ENCODE measurements around the gene THADA.

Gene THADA

DNA sequence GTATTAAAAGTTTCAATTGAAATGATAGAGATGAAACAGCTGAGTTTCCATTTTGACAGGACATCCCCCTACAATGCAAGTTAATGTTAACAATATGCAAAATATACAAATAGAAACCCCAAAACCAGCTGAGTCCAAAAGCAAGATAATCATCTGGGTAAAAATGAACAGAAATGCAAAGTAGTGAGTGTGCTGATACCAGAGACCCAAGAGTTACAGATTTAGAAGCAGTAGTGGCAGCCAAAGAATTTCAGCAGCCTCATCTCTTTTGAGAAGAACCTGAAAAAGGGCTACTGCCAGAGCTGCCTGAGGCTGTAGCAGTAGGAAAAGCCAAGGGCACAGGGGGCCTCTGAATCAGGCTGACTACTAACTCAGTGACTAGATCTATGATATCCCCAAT is 82.6 kb downstream of the THADA start:
- DNase-seq (ENCODE audit: low read depth, low spot score) = no peak

DNA sequence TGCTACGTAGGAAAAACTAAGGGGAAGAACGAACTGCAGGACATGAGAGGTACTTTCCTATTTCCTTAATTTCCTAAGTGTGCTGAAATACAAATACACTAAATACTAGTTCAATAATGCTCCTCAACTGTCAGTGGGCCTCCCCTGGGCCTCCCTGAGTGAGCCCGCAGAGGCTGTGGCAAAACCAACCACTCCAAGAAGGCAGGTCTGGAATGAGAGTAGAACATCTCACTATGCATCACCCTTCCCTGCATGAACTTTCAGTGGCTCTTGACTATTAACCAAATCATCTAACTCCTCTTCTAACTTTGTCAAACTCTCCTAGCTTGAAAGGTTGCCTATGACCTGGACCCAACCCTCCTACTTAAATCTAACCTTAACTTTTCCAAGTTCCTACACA is 84.6 kb downstream of the THADA start:
- DNase-seq (ENCODE audit: low read depth, low spot score) = no peak

DNA sequence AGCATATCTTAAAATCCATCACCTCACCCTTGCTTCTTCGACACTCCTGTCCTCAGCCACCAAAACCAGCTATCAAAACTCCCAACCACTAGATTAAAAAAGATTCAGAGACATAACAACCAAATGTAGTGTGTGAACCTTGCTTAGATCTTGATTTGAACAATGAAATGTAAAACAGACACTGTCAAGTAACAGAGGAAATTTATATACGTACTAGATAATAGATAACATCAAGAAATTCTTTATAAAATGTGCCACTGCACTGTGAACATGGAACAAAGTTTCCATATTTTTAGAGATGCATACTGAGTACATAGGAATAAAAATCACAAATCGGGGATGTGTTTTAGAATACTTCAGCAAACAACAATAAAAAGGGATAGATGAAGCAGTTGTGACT is 86.0 kb downstream of the THADA start:
- no peak for DNase-seq (ENCODE audit: low read depth, low spot score)

DNA sequence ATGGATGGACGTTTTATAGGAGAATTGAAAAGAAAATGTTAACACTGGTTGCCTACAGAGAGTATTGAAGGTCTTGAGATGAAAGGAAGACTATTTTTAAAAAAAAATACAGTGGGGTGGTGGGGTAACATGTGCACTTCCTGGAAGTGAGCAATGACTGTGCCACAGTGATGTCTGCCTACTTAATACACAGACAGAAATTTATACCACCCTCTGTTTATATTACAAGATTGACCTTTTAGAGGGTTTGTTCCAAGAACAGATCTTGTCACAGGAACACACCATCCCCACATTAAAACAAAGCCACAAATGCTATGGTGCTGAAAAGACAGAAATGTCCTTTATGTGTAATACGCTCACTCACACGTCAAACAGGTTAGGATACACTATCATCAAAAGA is 87.6 kb downstream of the THADA start:
- no peak for DNase-seq (ENCODE audit: low read depth, low spot score)

DNA sequence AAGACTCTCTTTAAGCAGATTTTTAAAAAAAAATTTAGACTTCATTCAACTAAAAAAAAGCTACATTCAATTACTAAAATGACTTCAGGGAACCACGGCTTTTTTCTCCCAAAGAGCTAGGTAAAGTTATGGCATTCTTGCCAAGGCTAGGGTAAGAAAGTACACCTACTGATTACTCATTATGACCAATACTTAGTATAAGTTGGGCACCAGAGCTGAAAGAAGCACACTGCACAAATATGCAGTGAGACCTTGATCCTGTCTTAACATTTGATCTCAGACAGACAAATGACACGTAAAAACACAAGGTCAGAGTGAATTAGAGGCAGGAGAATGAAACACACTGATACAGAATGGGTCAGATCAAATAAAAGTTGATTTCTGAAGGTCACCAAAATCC is 88.7 kb downstream of the THADA start:
- no peak for DNase-seq (ENCODE audit: low read depth, low spot score)

DNA sequence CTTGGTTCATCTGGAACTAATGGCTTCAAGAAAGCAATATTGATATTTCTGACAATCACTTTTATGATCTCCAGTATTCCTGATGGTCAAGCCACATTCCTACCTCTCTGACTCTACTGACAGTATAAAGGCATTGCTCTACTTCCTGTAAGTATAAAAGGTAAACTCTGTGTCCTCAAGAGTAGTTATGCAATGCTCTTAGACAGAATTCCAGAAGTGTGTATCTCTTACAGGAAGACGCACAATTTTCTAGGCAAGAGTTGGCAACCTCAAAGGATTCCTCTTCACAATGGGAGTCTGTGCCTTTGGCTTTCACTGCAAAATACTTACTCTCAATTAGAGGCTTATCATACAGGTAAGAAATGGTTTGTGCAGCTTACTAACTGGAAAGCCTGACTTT is 100.1 kb downstream of the THADA start:
- DNase-seq (ENCODE audit: low read depth, low spot score) = no peak

DNA sequence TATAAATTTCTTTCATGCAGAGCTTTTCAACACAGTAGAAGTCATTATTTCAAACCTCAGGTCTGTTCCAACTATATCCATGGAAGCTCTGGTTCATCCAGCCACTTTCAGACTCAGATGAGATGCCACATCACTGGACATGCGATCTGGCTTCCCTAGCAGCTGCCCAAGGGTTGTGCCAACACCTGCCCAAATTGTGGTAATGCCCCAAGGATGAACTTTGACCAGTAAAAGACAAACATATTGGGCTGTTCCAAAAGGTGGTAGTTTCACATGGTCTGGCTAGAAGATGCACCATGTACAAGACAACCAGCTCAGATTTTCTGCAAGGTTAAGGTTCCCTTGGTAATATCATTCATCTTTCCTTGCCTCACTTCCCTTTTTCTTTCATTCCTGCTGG is 101.9 kb downstream of the THADA start:
- no peak for DNase-seq (ENCODE audit: low read depth, low spot score)

DNA sequence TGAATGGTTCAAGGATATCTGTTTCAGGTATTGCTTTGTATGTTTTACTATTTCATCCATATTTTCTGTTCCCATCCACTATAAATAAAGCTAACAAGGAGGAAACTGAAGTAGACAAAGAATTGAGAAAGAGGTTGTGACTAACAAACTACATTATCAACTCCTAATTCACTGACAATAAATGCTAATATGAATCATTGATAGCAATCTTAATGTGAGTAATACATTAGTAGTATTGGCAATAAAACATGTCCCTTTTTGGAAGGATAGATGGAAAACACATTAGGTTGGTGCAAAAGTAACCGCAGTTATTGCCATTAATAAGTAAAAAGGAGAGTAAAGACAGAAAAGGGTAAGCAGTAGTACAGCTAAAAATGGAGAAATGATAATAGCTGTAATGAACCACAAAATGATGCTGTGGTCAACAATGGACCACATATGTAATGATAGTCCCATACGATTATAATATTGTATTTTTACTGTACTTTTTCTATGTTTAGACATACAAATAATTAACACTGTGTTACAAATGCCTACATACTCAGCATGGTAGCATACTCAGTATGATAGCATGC is 104.7 kb downstream of the THADA start:
- no peak for DNase-seq (ENCODE audit: low read depth, low spot score)

DNA sequence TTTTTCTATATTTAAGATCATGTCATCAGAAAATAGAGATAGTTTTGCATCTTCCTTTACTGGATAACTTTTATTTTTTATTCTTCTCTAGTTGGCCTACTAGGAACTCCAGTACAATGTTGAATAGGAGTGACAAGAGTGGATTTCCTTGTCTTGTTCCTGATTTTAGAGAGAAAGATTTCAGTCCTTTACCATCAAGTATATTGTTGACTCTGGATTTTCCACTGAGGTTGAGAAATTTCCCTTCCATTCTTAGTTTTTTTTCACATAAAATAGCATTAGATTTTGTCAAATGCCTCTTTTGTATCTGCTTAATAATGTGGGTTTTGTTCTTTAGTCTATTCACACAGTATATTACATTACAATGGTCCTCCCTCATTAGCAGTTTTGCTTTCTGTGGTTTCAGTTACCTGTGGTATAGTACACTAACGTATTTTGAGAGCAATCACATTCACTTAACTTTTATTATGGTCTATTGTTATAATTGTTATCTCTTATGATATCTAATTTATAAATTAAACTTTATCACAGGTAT is 105.5 kb downstream of the THADA start:
- no peak for DNase-seq (ENCODE audit: low read depth, low spot score)

DNA sequence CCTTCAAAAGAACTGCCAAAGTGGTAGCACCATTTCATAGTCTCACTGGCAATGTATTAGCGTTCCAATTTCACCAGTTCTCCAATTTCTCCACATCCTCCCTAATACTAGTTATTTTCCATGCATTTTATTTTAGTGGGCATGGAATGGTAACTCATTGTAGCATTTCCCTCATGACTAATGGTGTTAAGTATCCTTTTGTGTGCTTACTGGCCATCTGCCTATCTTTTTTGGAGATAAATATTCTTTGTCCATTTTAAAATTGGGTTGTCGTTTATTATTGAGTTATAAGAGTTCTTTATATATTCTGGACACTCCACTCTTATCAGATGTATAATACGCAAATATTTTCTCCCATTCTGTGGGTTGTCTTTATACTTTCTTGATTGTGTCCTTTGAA is 107.1 kb downstream of the THADA start:
- DNase-seq (ENCODE audit: low read depth, low spot score) = no peak

DNA sequence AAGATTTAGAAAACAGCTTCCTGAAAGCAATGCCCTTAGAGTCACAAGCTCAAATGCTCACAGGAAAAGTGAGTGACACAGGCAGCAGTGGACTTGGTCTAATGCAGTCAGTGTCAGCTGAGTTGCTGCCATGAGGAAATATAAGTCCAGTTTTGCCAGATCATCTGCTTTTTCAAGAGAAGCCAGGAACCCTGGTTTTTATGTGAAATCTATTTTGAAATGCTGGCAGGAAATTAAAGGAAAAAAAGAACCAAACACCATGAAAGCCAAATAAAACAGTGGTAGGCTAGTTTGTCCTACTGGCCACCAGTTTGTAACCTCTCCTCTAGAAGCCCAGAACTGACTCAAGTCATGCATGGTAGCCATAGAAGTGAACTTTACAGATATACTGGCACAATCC is 109.2 kb downstream of the THADA start:
- no peak for DNase-seq (ENCODE audit: low read depth, low spot score)

DNA sequence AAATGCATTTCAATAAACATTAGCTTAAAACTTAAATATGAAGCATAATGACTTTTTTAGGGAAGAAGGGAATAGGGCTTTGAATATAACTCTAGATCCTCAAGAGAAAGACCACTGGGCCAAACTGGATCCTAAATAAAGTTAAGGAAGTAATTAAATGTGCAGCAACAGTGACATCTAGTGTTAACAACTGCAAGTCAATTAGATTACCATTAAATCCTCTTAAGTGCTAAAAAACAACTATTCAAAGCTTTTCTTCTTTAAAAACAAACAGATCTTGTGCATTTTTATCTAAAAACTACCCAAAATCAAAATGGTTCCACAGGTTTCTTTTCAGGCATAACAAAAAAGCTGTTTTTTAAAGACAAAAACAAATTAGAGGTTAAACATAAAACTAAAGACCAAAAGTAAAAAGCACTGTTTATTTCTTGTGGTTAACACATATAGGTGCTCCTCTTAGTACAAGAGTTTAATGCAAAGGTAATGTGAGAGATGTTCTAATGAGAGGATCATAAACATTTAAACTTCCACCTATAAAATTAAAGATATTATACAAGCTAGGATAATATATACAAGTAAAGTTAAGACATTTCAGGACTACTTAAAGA is 111.4 kb downstream of the THADA start:
- DNase-seq (ENCODE audit: low read depth, low spot score) = peak; percentile 54

DNA sequence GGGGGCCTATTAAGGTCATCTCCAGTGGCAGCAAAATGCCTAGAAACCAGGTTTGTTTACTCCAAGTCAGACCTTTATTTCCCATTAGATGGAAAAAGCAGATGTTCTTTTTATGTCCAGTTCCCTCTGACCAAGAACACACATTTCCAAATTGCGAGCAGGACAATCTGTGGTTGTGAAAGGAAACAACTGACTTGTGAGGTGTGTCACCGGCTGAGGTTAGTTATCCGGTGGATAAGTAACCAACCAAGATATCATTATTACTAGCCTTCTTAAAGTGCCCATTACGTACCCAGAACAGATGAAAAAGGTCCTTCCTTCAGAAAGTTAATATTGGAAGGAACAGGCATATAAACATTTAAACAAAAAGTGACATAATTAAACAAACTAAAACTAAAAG is 112.9 kb downstream of the THADA start:
- no peak for DNase-seq (ENCODE audit: low read depth, low spot score)

DNA sequence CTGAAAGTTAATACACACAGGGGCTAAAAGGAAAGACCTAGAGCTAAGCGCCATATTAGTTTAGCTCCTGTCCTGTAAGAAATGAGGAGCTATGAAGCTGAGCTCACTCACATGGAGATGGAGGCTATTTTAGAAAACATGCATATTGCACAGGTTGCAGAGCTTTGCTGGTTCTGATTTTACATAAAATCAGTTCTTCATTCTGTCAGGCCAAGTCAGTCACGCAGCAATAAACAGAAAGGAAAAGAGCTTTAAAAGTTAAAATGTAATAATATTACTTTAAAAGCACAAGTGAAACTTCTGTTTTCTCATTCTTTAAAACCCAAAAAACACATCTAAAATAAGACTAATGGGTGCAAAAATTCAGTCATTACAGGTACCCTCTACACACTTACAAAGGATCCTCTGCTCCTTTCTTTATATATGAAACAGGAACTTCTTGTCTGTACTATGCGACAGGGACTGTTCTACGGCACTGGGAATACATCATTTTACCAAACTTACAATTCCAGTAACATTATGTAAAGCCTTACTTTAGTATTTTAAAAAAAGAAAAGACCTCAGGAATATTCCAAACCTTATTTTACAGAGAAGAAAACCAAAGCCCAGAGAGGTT is 113.8 kb downstream of the THADA start:
- no peak for DNase-seq (ENCODE audit: low read depth, low spot score)

DNA sequence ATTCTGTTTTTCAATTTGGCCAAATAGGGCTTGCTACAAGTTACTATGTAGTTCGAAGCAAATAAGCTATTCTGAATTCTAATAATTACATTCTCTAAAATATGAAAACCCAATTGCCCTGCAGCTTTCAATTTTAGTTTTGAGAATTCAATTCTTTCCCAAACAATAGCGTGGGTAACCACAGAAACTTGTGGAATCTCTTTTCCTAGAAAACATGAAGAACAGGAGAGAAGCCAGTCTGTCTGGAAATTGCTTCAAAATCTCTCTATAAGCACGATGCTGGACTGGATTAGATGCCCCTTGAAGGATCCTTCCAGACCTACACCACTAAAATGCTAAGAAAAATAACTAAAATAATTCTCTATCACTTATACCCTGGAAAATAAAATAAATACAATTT is 115.0 kb downstream of the THADA start:
- no peak for DNase-seq (ENCODE audit: low read depth, low spot score)

DNA sequence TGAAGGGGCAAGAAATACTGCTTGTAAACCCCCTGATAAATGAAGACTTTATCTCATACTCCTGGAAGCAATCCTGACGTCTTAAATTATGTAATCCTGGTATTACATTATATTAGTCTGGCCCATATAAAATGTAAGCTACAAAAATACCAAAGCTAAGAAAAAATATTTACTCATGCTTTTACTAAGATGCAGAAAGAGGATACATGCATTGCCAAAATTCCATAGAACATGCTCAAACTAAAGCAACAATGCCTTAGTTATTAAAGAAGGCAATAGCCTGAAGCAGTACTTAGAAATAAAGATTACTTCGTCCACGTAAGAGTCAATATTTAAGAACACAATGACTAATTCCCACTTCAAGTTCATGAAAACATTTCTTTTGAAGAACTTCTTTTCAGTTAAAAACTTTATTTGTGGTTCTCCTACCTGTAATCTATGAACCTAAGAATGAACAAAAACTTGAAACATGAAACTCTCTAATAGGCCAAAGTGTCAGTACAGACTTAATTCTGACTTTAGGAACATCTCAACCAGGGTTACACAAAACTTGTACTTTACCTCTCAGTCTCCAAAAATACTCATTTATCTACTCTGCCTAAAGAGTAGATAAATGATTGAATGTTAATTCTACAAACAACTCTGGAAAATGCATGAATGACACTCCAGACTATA is 117.3 kb downstream of the THADA start:
- DNase-seq (ENCODE audit: low read depth, low spot score) = no peak

DNA sequence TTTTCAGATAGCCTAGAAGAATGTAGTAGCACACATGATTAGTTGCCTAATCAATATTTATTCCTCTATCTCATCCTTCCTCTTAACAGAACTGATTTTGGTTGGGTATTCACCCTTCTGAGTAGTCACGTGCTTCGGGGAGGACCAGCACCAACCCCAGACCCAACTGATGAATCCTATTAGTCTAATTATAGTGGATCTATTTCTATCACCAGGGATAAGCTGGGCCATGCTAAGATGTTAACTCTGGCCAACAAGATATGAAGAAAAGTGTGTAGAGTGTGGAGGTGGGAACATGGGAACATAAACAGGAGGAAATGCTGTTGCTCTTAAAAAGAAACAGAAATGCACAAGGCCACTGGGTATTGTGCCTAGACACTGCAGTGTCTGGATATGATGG is 119.9 kb downstream of the THADA start:
- DNase-seq (ENCODE audit: low read depth, low spot score) = no peak

DNA sequence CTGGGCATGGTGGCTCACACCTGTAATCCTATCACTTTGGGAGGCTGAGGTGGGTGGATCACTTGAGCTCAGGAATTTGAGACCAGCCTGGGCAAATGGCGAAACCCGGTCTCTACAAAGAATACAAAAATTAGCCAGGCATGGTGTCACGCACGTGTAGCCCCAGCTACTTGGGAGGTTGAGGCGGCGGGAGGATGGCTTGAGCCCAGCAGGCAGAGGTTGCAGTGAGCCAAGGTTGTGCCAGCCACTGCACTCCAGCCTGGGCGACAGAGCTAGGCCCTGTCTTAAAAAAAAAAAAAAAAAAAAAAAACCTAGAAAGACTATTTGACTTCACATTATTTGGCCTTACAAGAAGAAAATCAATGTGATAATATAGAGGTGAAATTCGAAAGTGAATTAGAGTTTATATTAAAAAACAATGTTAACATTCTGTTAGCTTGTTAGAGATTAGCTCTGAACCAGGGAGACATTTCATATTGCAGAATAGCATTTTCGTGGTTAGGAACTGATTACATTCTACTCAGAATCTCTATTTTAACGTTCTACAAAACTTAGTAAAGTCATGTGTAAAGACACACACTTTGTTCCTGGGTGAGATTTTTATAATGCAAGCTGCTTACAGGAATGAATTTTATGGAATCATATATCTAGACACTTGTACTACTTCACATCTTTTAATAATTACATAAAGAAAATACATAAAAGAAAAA is 120.5 kb downstream of the THADA start:
- no peak for DNase-seq (ENCODE audit: low read depth, low spot score)

DNA sequence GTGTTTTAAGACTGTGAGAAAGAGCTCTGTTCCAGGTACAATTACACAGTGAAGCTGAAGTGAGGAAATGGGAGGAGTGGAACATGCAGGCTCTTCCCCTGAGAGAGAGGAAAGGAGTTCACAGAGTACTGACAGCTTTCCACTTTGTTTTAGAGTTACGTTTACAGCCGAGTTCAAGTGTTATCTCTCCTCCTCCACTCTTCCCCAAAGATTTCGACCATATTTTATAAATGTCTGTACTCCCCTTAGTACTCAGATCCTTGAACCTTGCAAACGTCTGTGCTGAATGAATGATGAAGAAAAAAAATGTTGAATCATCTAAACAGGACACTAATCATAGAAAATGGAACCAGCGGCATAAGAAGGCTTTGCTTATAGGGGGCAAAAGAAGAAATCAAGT is 121.6 kb downstream of the THADA start:
- no peak for DNase-seq (ENCODE audit: low read depth, low spot score)

DNA sequence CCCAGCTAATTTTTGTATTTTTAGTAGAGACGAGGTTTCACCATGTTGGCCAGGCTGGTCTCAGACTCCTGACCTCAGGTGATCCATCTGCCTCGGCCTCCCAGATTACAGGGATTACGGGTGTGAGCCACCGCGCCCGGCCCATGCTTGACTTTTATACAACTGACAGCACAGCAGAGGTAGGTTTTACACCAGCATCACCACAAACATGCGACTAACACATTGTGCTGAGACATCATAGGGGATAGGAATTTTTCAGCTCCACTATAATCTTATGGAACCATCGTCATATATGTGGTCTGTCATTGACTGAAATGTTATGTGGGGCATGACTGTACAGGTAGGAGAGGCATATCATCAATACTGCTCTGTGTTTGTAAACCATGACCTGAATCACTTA is 122.1 kb downstream of the THADA start:
- no peak for DNase-seq (ENCODE audit: low read depth, low spot score)

DNA sequence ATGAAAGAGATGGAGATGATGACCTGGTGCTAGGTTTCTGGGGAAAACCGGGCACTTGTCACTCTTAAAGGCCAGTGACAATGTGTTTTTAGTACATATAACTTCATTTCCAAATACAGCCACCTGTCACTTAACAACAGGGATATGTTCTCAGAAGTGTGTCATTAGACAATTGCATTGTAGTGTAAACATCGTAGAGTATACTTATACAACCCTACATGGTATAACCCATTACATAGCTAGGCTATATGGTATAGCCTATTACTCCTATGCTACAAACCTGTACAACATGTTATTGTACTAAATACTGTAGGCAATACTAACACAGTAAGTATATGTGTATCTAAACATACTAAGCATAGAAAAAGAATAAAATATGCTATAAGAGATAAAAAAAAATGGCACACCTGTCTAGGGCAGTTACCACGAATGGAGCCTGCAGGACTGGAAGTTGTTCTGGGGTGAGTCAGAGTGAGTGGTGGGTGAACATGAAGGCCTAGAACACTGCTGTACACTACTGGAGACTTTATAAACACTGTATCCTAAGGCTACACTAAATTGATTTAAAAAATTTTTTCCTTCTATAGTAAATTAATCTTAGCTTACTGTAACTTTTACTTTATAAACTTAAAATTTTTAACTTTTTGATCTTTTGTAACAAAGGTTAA is 123.2 kb downstream of the THADA start:
- DNase-seq (ENCODE audit: low read depth, low spot score) = no peak

DNA sequence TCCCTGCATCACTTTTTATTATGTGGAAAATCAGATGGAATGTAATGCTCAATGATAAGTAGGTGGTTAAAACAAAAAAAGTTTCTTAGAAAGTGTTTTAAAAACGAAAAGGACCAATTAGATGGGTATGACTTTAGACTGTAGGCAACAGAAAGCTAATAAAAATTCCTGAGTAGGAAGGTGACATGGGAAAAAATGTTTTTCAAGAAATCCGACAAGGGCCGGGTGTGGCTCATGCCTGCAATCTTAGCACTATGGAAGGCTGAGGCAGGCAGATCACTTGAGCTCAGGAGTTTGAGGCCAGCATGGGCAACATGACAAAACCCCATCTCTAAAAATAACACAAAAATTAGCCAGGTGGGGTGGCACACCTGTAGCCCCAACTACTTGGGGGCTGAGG is 126.1 kb downstream of the THADA start:
- DNase-seq (ENCODE audit: low read depth, low spot score) = no peak

All from brain pericyte (primary cell).